ENCODE data around the gene CCL27. TPM values are rescaled to one million over a fixed set of nuclear protein-coding genes. Genes with fewer than 3 reads are reported as not detected.
"Not testable (repeated sequence)": the region's sequence is repeated elsewhere in the genome, so short reads cannot be mapped to it uniquely, and the experiment has no call there.

Gene CCL27
- total and polyA plus RNA-seq, 2 donors: 4.4 to 48.4 TPM

DNA sequence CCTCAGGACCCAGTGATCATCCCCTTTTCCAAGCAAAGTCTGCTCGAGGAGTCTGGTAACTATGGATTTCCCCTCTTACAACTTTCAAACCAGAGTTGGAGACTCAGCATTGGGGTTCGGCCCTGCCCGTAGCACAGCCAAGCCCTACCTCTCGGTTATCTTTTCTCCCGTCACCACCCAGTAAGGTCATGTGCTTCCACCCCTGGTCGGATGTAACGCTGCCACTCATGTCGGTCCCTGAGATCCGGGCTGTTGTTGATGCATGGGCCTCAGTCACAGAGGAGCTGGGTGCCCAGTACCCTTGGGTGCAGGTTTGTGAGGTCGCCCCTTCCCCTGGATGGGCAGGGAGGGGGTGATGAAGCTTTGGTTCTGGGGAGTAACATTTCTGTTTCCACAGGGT lies 14.8 kb downstream of the CCL27 start:
- Histone ChIP-seq H3K36me3 (ENCODE audit: control insufficient read depth in 2 of 2, insufficient read depth in 2 of 2, low read length in 1 of 2) (peaks cover 14 to 35% of the 10 kb centered on the region in 2 donors), H3K4me3 (ENCODE audit: low read length in 2 of 2) (peak overlapping the region; percentile 74 to 83), H3K27me3 (ENCODE audit: control insufficient read depth in 2 of 2, insufficient read depth in 1 of 2, low read length in 1 of 2) (no peaks in the 10 kb centered on the region), H3K27ac (ENCODE audit: low read depth in 1 of 2, low read length in 1 of 2) (no peak overlapping the region), H3K4me1 (ENCODE audit: control insufficient read depth in 2 of 2, insufficient read depth in 2 of 2, low read length in 2 of 2) (peaks cover 9 to 36% of the 10 kb centered on the region in 2 donors), H3K9me3 (ENCODE audit: control insufficient read depth in 2 of 2, insufficient read depth in 1 of 2, low read length in 1 of 2) (no peaks in the 10 kb centered on the region)
- DNase-seq (ENCODE audit: low read depth in 6 of 9, low spot score in 9 of 9): no peak
- WGBS: 92% methylated on average over 10 of the region's 10 CpGs

DNA sequence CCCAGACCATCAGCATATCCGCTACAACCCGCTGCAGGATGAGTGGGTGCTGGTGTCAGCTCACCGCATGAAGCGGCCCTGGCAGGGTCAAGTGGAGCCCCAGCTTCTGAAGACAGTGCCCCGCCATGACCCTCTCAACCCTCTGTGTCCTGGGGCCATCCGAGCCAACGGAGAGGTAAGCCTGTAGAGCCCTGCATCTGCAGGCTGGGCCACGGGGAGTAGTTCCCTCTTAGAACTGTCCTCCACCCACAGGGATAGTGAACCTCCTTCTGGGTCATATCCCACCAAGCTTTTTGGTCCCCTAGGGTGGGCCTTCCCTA lies 15.4 kb downstream of the CCL27 start:
- Histone ChIP-seq H3K4me1 (ENCODE audit: control insufficient read depth in 2 of 2, insufficient read depth in 2 of 2, low read length in 2 of 2) (peaks cover 9 to 30% of the 10 kb centered on the region in 2 donors), H3K27me3 (ENCODE audit: control insufficient read depth in 2 of 2, insufficient read depth in 1 of 2, low read length in 1 of 2) (no peaks in the 10 kb centered on the region), H3K36me3 (ENCODE audit: control insufficient read depth in 2 of 2, insufficient read depth in 2 of 2, low read length in 1 of 2) (peaks cover 14 to 35% of the 10 kb centered on the region in 2 donors), H3K9me3 (ENCODE audit: control insufficient read depth in 2 of 2, insufficient read depth in 1 of 2, low read length in 1 of 2) (no peaks in the 10 kb centered on the region), H3K4me3 (ENCODE audit: low read length in 2 of 2) (peak overlapping the region; percentile 74 to 83), H3K27ac (ENCODE audit: low read depth in 1 of 2, low read length in 1 of 2) (peak overlapping the region; percentile 73 to 89)
- 1% methylated on average over 8 of the region's 8 CpGs for WGBS
- DNase-seq (ENCODE audit: low read depth in 6 of 9, low spot score in 9 of 9): no peak

DNA sequence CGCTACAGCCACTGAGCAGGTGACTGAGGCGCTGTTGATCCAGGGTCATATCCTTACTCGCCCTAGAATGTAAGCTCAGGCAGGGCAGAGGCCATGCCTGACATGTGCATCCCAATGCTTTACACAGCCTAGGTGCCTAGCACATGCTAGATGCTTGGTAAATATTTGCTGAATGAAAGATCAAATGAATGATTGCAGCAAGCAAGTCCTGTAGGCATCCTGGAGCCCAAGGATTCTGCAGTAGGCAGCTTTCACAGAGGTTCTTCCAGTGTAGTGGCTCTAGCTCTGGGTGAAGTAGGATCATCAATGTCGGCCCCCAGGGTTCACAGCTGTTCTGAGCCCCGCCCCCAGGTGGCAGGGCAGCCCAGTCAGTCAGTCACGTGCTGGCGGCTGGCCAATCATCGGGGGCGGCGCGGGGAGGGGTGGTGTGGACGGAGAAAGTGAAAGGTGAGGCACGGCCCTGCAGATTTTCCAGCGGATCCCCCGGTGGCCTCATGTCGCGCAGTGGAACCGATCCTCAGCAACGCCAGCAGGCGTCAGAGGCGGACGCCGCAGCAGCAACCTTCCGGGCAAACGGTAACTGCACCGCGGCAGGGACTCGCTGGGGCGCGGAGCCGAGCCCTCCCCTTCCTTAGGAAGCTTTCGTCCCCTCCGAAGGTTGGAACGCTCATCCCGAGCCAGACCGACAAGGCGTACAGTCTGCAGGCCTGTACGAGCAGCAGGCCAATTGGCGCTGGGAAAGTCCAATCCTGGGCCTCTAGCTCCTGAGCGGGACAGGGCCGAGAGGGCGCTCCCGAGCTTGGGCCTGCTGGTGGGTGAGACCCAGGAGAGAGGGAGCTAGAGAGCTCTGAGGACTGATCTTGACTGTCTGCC lies 16.0 kb downstream of the CCL27 start, which contains the start of gene GALT:
GALT (plus strand) TSS at position 465 of the 873 bp plus-strand sequence; CDS start at position 495, 30 bp downstream.
- H3K27ac ChIP-seq (ENCODE audit: low read depth in 1 of 2, low read length in 1 of 2): peak within 1 kb of the TSS; percentile 73 to 89
- H3K27me3 ChIP-seq (ENCODE audit: control insufficient read depth in 2 of 2, insufficient read depth in 1 of 2, low read length in 1 of 2): no peaks in the 10 kb centered on the region
- 6% methylated on average over 43 of the region's 43 CpGs for WGBS
- no peaks in the 10 kb centered on the region for H3K9me3 ChIP-seq (ENCODE audit: control insufficient read depth in 2 of 2, insufficient read depth in 1 of 2, low read length in 1 of 2)
- H3K36me3 ChIP-seq (ENCODE audit: control insufficient read depth in 2 of 2, insufficient read depth in 2 of 2, low read length in 1 of 2): peaks cover 14 to 35% of the 10 kb centered on the region in 2 donors
- peak; percentile 77 to 95 (median 90) for DNase-seq (ENCODE audit: low read depth in 6 of 9, low spot score in 9 of 9)
- peak within 1 kb of the TSS; percentile 74 to 83 for H3K4me3 ChIP-seq (ENCODE audit: low read length in 2 of 2)
- H3K4me1 ChIP-seq (ENCODE audit: control insufficient read depth in 2 of 2, insufficient read depth in 2 of 2, low read length in 2 of 2): peaks cover 9 to 24% of the 10 kb centered on the region in 2 donors

DNA sequence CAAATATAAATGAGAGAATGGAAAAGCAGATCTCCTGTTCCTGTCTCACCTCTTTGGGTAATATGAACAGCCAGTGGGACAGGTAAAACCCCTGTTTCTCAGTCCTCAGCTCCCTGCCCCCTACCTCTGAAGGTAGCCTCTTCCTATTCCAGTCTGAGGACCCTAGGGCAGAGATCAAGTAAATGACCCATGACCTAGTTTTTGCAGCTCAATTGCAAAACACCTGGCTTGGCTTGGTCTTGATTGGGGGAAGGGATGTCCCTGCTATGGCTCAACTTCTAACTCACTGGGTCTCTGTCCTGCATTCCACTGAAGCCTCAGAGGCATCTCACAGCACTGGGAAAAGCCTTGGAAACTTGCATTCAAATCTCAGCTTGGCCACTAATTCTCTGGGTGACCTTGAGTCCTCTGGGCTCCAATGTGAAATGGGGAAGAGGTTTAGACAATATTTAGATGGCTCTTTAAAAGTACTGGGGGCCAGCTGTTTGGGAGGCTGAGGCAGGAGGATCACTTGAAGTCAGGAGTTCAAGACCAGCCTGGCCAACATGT lies 17.6 kb downstream of the CCL27 start:
- Histone ChIP-seq H3K4me3 (ENCODE audit: low read length in 2 of 2) (no peak overlapping the region), H3K27ac (ENCODE audit: low read depth in 1 of 2, low read length in 1 of 2) (no peak overlapping the region), H3K36me3 (ENCODE audit: control insufficient read depth in 2 of 2, insufficient read depth in 2 of 2, low read length in 1 of 2) (peaks cover 14 to 19% of the 10 kb centered on the region in 2 donors), H3K9me3 (ENCODE audit: control insufficient read depth in 2 of 2, insufficient read depth in 1 of 2, low read length in 1 of 2) (no peaks in the 10 kb centered on the region), H3K4me1 (ENCODE audit: control insufficient read depth in 2 of 2, insufficient read depth in 2 of 2, low read length in 2 of 2) (peaks cover 9 to 19% of the 10 kb centered on the region in 2 donors), H3K27me3 (ENCODE audit: control insufficient read depth in 2 of 2, insufficient read depth in 1 of 2, low read length in 1 of 2) (no peaks in the 10 kb centered on the region)
- no peak for DNase-seq (ENCODE audit: low read depth in 6 of 9, low spot score in 9 of 9)

DNA sequence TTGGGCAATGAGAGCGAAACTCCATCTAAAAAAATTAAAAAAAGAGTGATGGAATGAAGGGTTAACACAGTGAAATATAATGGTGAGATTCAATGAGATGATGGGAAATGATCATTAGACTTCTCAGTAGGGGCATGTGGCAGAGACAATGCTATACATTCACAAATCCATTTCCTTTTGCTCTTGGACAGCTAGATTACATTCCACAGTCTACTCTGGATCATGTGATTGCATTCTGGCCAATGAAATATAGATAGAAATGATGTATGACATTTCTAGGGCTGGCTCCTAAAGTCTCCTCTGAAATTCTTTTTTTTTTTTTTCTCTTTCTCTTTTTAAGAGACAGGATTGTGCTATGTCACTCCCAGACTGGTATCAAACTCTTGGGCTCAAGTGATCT lies 19.8 kb downstream of the CCL27 start:
- Histone ChIP-seq H3K27ac (ENCODE audit: low read depth in 1 of 2, low read length in 1 of 2) (no peak overlapping the region), H3K27me3 (ENCODE audit: control insufficient read depth in 2 of 2, insufficient read depth in 1 of 2, low read length in 1 of 2) (no peaks in the 10 kb centered on the region), H3K4me3 (ENCODE audit: low read length in 2 of 2) (no peak overlapping the region), H3K9me3 (ENCODE audit: control insufficient read depth in 2 of 2, insufficient read depth in 1 of 2, low read length in 1 of 2) (peaks cover 0 to 3% of the 10 kb centered on the region in 2 donors), H3K4me1 (ENCODE audit: control insufficient read depth in 2 of 2, insufficient read depth in 2 of 2, low read length in 2 of 2) (peaks cover 12 to 21% of the 10 kb centered on the region in 2 donors), H3K36me3 (ENCODE audit: control insufficient read depth in 2 of 2, insufficient read depth in 2 of 2, low read length in 1 of 2) (no peaks in the 10 kb centered on the region)
- WGBS: 92% methylated on average over 1 of the region's 1 CpG
- no peak for DNase-seq (ENCODE audit: low read depth in 6 of 9, low spot score in 9 of 9)

DNA sequence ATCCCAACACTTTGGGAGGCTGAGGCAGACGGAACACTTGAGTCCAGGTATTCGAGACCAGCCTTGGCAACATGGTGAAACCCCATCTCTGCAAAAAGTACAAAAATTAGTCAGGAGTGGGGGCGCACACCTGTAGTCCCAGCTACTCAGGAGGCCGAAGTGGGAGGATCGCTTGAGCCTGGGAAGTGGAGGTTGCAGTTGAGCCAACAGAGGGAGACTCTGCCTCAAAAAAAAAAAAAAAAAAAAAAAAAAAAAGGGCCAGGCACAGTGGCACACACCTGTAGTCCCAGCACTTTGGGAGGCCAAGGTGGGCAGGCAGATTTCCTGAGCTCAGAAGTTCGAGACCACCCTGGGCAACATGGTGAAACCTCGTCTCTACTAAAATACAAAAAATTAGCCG lies 23.1 kb downstream of the CCL27 start:
- not testable (repeated sequence) for H3K9me3 ChIP-seq (ENCODE audit: control insufficient read depth in 2 of 2, insufficient read depth in 1 of 2, low read length in 1 of 2); H3K27me3 ChIP-seq (ENCODE audit: control insufficient read depth in 2 of 2, insufficient read depth in 1 of 2, low read length in 1 of 2); H3K36me3 ChIP-seq (ENCODE audit: control insufficient read depth in 2 of 2, insufficient read depth in 2 of 2, low read length in 1 of 2); H3K4me3 ChIP-seq (ENCODE audit: low read length in 2 of 2); DNase-seq (ENCODE audit: low read depth in 6 of 9, low spot score in 9 of 9); H3K27ac ChIP-seq (ENCODE audit: low read depth in 1 of 2, low read length in 1 of 2)
- 86% methylated on average over 8 of the region's 8 CpGs for WGBS
- H3K4me1 ChIP-seq (ENCODE audit: control insufficient read depth in 2 of 2, insufficient read depth in 2 of 2, low read length in 2 of 2): peaks cover 14 to 24% of the 10 kb centered on the region in 2 donors

DNA sequence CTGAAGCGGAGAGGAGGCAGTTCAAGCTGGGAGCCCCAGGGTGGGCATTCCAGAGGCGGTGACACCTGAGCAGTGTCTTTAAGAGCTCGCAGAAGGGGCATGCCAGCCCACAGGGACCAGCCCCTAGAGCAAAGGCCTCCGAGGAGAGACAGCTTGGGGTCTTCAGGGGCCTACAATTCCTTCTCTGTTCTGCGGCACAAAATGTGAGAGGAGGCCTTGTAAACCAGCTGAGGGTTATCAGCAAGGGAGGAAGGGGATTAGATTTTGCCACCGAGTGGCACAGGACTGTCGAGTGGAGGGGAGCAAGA lies 24.4 kb downstream of the CCL27 start:
- H3K27ac ChIP-seq (ENCODE audit: low read depth in 1 of 2, low read length in 1 of 2): peak overlapping the region; percentile 81 to 89
- H3K36me3 ChIP-seq (ENCODE audit: control insufficient read depth in 2 of 2, insufficient read depth in 2 of 2, low read length in 1 of 2): peaks cover 8 to 9% of the 10 kb centered on the region in 2 donors
- 33% methylated on average over 7 of the region's 7 CpGs for WGBS
- H3K27me3 ChIP-seq (ENCODE audit: control insufficient read depth in 2 of 2, insufficient read depth in 1 of 2, low read length in 1 of 2): no peaks in the 10 kb centered on the region
- no peak for DNase-seq (ENCODE audit: low read depth in 6 of 9, low spot score in 9 of 9)
- H3K4me3 ChIP-seq (ENCODE audit: low read length in 2 of 2): peak overlapping the region; percentile 69 to 73
- H3K4me1 ChIP-seq (ENCODE audit: control insufficient read depth in 2 of 2, insufficient read depth in 2 of 2, low read length in 2 of 2): peaks cover 14 to 24% of the 10 kb centered on the region in 2 donors
- peaks cover 0 to 3% of the 10 kb centered on the region in 2 donors for H3K9me3 ChIP-seq (ENCODE audit: control insufficient read depth in 2 of 2, insufficient read depth in 1 of 2, low read length in 1 of 2)

DNA sequence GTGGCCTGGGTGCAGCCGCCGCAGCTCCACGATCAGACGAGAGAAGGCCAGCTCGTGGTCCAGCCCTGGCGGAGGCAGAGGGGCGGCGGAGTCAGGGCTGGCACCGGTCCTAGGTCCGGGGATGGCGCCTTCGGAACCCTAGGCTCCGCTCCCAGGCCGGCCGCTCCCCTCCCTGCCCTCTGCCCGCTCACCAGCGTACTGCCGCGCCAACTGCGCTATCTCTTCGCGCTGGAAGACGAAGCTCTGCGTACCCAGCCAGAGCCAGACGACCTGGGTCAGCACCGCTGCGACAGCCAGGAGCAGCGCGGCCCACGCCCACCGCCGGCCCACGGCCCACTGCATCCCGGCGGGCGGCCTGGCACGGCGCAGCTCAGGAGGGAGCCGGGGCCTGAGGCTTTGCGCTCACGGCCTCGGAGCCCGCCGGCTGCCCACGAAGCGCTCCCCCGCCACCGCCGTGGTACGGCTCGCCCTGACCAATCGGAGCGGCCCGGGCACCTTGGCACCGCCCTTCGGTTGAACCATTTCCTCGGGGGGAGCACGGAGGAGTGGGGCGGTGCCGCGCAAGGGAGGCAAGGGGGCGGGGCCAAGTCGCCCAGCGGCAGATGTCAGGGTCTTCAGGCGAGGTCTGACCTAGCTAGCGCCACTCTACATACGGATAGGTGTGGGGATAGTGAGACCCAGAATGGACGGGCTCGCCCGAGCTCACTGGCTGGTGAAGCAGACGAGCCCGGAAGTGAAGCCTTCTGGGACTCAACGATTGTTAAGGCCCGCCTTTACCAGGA lies 24.9 kb downstream of the CCL27 start, which contains the start of gene SIGMAR1:
SIGMAR1 (minus strand) TSS at position 432 of the 782 bp plus-strand sequence; CDS start at position 342, 90 bp downstream.
- Histone ChIP-seq H3K4me3 (ENCODE audit: low read length in 2 of 2) (peak within 1 kb of the TSS; percentile 69 to 73), H3K4me1 (ENCODE audit: control insufficient read depth in 2 of 2, insufficient read depth in 2 of 2, low read length in 2 of 2) (peaks cover 14 to 24% of the 10 kb centered on the region in 2 donors), H3K9me3 (ENCODE audit: control insufficient read depth in 2 of 2, insufficient read depth in 1 of 2, low read length in 1 of 2) (peaks cover 0 to 3% of the 10 kb centered on the region in 2 donors), H3K27ac (ENCODE audit: low read depth in 1 of 2, low read length in 1 of 2) (peak within 1 kb of the TSS; percentile 81 to 89), H3K36me3 (ENCODE audit: control insufficient read depth in 2 of 2, insufficient read depth in 2 of 2, low read length in 1 of 2) (peaks cover 8 to 9% of the 10 kb centered on the region in 2 donors), H3K27me3 (ENCODE audit: control insufficient read depth in 2 of 2, insufficient read depth in 1 of 2, low read length in 1 of 2) (no peaks in the 10 kb centered on the region)
- WGBS: under 1% methylated on average over 74 of the region's 74 CpGs
- peak; percentile 77 to 97 (median 93) for DNase-seq (ENCODE audit: low read depth in 6 of 9, low spot score in 9 of 9)
